Nephron (organoid): ENCODE measurements around the gene CGB7.
"Not testable (repeated sequence)": the region's sequence is repeated elsewhere in the genome, so short reads cannot be mapped to it uniquely, and the experiment has no call there.

Experiments
- H3K27ac Mint-ChIP-seq, 3 experiments: 2 replicates each; pipeline ENCODE4 v1.8.0; 2020; ENCODE audit warnings: mixed read lengths in 3 of 3, mild to moderate bottlenecking in 2 of 3, moderate library complexity in 1 of 3
- H3K27me3 Mint-ChIP-seq: 2 replicates; pipeline ENCODE4 v1.8.0; 2021; ENCODE audit warnings: low read depth, mild to moderate bottlenecking, moderate library complexity, mixed read lengths
- H3K36me3 Mint-ChIP-seq: 2 replicates; pipeline ENCODE4 v1.8.0; 2020; ENCODE audit warnings: low read depth, mixed read lengths
- H3K4me1 Mint-ChIP-seq: 2 replicates; pipeline ENCODE4 v1.8.0; 2020; ENCODE audit warnings: mixed read lengths
- H3K4me3 Mint-ChIP-seq, 3 experiments: 2 replicates each; pipeline ENCODE4 v1.8.0; 2020; ENCODE audit warnings: mild to moderate bottlenecking in 3 of 3, mixed read lengths in 3 of 3, moderate library complexity in 2 of 3
- H3K9me3 Mint-ChIP-seq: 2 replicates; pipeline ENCODE4 v1.8.0; 2020; ENCODE audit warnings: mixed read lengths
- TF ChIP-seq, protein P1 (sequence below), 3 experiments: fragments of 200-600 bp; sonication (generic); IDR thresholded peaks; one replicate each; pipeline ENCODE4 v1.5.0; 2021; ENCODE audit warnings: antibody characterized with exemption in 3 of 3; ENCODE audit not compliant: unreplicated experiment in 3 of 3

The CGB7 gene

DNA sequence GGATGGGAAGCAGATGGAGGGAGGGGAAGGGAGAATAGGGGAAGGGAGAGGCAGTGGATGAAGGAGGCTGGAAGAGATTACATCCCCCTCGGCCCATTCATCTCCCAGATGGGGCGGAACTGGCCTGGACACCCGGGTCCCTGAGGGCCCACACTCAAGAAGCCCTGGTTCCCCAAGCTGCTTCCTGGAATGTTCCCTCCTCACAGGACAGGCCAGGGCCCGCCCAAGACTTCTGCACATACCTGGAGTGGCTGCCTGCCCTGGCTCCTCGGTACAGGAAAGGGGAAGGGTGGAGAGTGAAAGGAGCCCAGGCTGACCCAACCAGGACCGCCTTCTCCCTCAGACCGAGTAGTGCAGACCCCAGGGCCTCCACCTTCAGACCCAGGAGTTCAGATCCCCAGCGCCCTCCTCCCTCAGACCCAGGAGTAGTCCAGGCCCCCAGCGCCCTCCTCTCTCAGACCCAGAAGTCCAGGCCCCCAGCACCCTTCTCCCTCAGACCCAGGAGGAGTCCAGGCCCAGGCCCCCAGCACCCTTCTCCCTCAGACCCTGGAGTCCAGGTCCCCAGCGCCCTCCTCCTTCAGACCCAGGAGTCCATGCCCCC lies 6.6 kb upstream of the CGB7 start:
- Mint-ChIP-seq H3K4me3 (peak overlapping the region; percentile 56 to 77 (median 60)), H3K27me3 (peaks cover 47% of the 10 kb centered on the region), H3K27ac (no peak overlapping the region), H3K4me1 (peaks cover 34% of the 10 kb centered on the region), H3K9me3 (peaks cover 2% of the 10 kb centered on the region), H3K36me3 (no peaks in the 10 kb centered on the region)
- TF ChIP-seq, protein P1, sequence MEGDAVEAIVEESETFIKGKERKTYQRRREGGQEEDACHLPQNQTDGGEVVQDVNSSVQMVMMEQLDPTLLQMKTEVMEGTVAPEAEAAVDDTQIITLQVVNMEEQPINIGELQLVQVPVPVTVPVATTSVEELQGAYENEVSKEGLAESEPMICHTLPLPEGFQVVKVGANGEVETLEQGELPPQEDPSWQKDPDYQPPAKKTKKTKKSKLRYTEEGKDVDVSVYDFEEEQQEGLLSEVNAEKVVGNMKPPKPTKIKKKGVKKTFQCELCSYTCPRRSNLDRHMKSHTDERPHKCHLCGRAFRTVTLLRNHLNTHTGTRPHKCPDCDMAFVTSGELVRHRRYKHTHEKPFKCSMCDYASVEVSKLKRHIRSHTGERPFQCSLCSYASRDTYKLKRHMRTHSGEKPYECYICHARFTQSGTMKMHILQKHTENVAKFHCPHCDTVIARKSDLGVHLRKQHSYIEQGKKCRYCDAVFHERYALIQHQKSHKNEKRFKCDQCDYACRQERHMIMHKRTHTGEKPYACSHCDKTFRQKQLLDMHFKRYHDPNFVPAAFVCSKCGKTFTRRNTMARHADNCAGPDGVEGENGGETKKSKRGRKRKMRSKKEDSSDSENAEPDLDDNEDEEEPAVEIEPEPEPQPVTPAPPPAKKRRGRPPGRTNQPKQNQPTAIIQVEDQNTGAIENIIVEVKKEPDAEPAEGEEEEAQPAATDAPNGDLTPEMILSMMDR (IDR thresholded peaks at IDR 0.05; ENCODE audit: unreplicated experiment in 3 of 3) = no peak

DNA sequence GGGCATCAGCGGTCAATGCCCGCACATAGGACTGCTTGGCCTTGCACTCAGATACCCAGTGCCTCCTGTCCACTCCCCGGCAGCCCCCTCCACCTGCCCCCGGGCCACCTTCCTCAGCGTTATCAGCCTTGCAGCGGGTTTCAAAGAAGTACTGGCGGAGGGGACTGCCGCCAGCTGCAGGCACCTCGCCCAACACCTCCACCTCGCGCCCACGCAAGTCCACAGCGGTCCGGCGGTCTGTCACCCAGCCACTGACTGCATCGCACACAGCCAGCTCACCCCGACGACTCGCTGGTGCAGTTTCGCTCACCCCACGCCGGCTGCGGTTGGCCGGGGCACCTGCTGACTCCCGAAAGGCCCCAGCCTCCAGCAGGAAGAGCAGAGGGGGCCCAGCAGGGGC lies 3.9 kb upstream of the CGB7 start:
- TF ChIP-seq, protein P1 (IDR thresholded peaks at IDR 0.05; ENCODE audit: unreplicated experiment in 3 of 3) = no peak
- Mint-ChIP-seq H3K36me3 (no peaks in the 10 kb centered on the region), H3K9me3 (no peaks in the 10 kb centered on the region), H3K27ac (no peak overlapping the region), H3K27me3 (peaks cover 56% of the 10 kb centered on the region), H3K4me1 (peaks cover 28% of the 10 kb centered on the region), H3K4me3 (no peak overlapping the region)

DNA sequence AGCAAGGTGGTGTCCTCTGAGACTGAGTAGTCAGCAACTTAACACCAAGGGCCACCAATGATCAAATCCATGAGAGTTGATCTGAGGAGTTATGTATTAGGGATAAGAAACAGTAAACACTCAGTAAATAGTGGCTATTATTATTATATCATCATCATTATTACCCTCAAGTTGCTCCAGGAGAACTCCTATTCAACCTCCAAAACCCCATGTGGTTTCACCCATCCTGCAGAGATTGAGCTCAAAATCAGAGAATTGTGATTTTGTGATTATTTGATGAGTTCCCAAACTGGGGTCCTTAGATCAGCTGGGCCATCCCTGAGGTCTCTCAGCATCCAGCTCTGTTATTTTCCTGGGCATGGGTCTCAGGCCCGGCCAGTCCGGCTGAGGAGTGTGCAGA lies 3.5 kb upstream of the CGB7 start:
- Mint-ChIP-seq H3K36me3 (no peaks in the 10 kb centered on the region), H3K9me3 (no peaks in the 10 kb centered on the region), H3K4me3 (peak overlapping the region in 1 of 3 experiments; percentile 38), H3K27ac (no peak overlapping the region), H3K4me1 (peaks cover 23% of the 10 kb centered on the region), H3K27me3 (peaks cover 57% of the 10 kb centered on the region)
- TF ChIP-seq, protein P1 (IDR thresholded peaks at IDR 0.05; ENCODE audit: unreplicated experiment in 3 of 3) = no peak

DNA sequence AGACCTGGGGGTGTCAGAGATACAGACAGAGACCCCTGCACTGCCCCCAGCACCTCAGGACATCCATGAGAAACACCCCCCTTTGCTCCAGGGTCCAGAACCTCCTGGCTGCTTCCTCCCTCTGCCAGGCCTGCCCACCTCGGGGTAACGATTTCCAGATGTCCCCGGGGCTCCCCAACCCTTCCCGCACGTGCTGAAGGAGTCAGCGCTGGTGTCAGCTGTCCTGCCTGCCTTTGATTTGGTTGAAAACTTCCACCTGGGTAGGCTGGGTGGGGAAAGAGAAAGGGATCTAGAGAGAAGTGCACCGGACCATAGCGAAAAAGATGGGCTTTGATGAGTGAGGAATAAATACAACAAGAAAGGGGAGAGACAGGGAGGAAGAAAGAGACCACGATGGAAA lies 1.5 kb upstream of the CGB7 start:
- Mint-ChIP-seq H3K9me3 (no peaks in the 10 kb centered on the region), H3K4me3 (peak overlapping the region; percentile 1 to 8 (median 3)), H3K27me3 (peaks cover 69% of the 10 kb centered on the region), H3K36me3 (no peaks in the 10 kb centered on the region), H3K4me1 (peaks cover 16% of the 10 kb centered on the region), H3K27ac (no peak overlapping the region)
- TF ChIP-seq, protein P1 (IDR thresholded peaks at IDR 0.05; ENCODE audit: unreplicated experiment in 3 of 3) = no peak

DNA sequence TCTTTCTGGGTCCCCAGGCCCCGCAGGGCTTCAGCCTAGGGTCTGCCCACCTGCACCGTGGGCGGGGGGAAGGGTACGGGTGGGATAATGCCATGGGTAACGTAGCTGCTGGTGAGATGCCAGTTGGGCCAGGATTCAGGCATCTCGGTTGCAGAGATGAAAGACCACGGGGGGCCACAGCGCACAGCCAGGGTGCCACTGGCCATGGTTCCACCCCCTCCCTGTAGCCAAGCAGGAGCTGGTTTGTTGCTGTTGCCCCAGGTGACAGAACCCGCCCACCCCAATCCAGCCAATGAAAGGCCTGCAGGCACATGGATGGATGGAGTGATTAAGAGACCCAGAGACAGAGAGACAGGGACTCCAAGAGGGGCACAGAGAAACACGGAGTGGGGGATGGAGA lies 1.0 kb upstream of the CGB7 start:
- Mint-ChIP-seq H3K4me1 (peaks cover 16% of the 10 kb centered on the region), H3K36me3 (no peaks in the 10 kb centered on the region), H3K4me3 (peak overlapping the region in 2 of 3 experiments; percentile 16 to 78), H3K27me3 (peaks cover 74% of the 10 kb centered on the region), H3K27ac (no peak overlapping the region), H3K9me3 (no peaks in the 10 kb centered on the region)
- TF ChIP-seq, protein P1 (IDR thresholded peaks at IDR 0.05; ENCODE audit: unreplicated experiment in 3 of 3) = no peak

DNA sequence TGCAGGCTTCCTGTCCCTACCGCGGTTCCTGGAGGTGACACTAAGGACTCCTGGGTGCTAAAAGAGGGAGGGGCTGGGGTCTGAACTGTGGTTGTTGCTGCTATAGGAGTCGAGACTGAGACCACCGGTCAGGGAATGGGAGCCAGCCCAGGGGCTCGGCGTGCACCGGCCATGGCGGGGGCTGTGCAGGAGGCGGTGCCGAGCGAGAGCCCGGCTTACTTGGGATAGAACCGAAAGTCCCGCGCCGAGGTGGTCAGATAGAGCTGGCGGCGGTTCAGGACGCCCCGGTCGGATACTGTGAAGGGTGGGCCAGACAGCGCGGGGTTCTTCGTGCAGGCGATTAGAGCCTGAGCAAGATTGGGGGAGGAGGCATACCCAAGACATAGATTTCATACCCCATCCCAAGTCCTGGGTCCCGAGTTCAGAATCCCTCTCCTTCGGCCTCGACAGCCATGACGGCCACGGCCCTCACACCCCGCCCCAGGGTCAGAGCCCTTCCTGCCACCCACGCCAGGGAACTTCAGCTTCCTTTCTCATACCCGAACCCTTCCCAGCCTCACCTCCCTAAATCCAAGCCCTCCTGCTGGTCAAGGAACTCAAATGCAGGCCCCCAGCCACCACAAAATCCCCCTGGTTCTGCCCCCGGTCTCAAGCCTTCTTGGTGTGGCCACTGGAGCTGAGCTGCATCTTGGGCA lies 500 bp downstream of the CGB7 start:
- not testable (repeated sequence) for H3K27ac Mint-ChIP-seq, H3K9me3 Mint-ChIP-seq, H3K36me3 Mint-ChIP-seq
- Mint-ChIP-seq H3K4me3 (peak overlapping the region; percentile 76 to 78 (median 77)), H3K27me3 (peaks cover 77% of the 10 kb centered on the region), H3K4me1 (peaks cover 16% of the 10 kb centered on the region)
